A673 (cell line): Measurements from ENCODE around the gene TLE1. TPM values are rescaled to one million over a fixed set of nuclear protein-coding genes. Genes with fewer than 3 reads are reported as not detected.

Source experiments
- BruUV-seq: library from RNA; stranded (reverse); fragments of 400-500 nt; replicated peaks from 2 replicates; lab custom pipeline; 2021; lab: Mats Ljungman, UMichigan
- CTCF ChIA-PET: fragments of 300-600 bp; sonication (Branson Sonifier 250); formaldehyde crosslinking; loops from one replicate; lab custom pipeline; 2022; ENCODE audit warnings: antibody characterized with exemption; lab: Charles Lee
- POLR2A ChIA-PET: fragments of 300-600 bp; sonication (Branson Sonifier 250); formaldehyde crosslinking; loops from one replicate; lab custom pipeline; 2022; ENCODE audit warnings: antibody characterized with exemption; ENCODE audit not compliant: low non-redundant PET; lab: Charles Lee
- DNase-seq: peaks from one replicate; pipeline ENCODE4 v3.0.0-alpha.2; 2015; ENCODE audit warnings: low spot score
- H3K27ac ChIP-seq: fragments of 200-600 bp; sonication (generic); 2 replicates; pipeline ENCODE4 v1.5.1; 2016; ENCODE audit warnings: mixed run types, low read depth, mild to moderate bottlenecking, mixed read lengths, antibody characterized with exemption, low read length; ENCODE audit not compliant: poor library complexity, severe bottlenecking
- H3K27me3 ChIP-seq: fragments of 200-600 bp; sonication (generic); replicated peaks from 2 replicates; pipeline ENCODE4 v1.6.1; 2017; ENCODE audit warnings: mixed run types, low read depth, mild to moderate bottlenecking, mixed read lengths, antibody characterized with exemption, low read length; ENCODE audit not compliant: insufficient read depth, poor library complexity
- H3K36me3 ChIP-seq: fragments of 200-600 bp; sonication (generic); 2 replicates; pipeline ENCODE4 v1.6.1; 2016; ENCODE audit warnings: mixed run types, mild to moderate bottlenecking, mixed read lengths, antibody characterized with exemption, low read length; ENCODE audit not compliant: insufficient read depth, poor library complexity, severe bottlenecking
- H3K4me1 ChIP-seq: fragments of 200-600 bp; sonication (generic); 2 replicates; pipeline ENCODE4 v1.6.1; 2017; ENCODE audit warnings: mixed run types, mild to moderate bottlenecking, mixed read lengths, antibody characterized with exemption, low read length; ENCODE audit not compliant: insufficient read depth, poor library complexity, severe bottlenecking
- H3K4me3 ChIP-seq: fragments of 200-600 bp; sonication (generic); 2 replicates; pipeline ENCODE4 v1.5.1; 2016; ENCODE audit warnings: low read depth, mixed run types, mild to moderate bottlenecking, mixed read lengths, low read length; ENCODE audit not compliant: poor library complexity, severe bottlenecking
- H3K9me3 ChIP-seq: fragments of 200-600 bp; sonication (generic); 2 replicates; pipeline ENCODE4 v1.6.1; 2016; ENCODE audit warnings: mixed run types, low read depth, mild to moderate bottlenecking, mixed read lengths, antibody characterized with exemption, low read length; ENCODE audit not compliant: poor library complexity, severe bottlenecking
- CTCF ChIP-seq: fragments of 300-800, 200-600 bp; sonication (generic); conservative IDR thresholded peaks from 2 replicates; pipeline ENCODE4 v1.5.1; 2017; ENCODE audit warnings: low read depth, mild to moderate bottlenecking, antibody characterized with exemption, low read length, moderate library complexity, mixed read lengths
- EZH2 ChIP-seq: fragments of 200-600 bp; sonication (generic); IDR thresholded peaks from 2 replicates; pipeline ENCODE4 v1.6.1; 2017; ENCODE audit warnings: borderline replicate concordance, low read depth, mild to moderate bottlenecking, mixed read lengths, antibody characterized with exemption, low read length; ENCODE audit not compliant: poor library complexity, severe bottlenecking
- intact Hi-C: fragments of 100-400 bp; cut with micrococcal nuclease; formaldehyde crosslinking; loops from one replicate; pipeline ENCODE4 v1.10.0; 2022; ENCODE audit not compliant: unreplicated experiment
- total RNA-seq: library from RNA; stranded (reverse); gene quantifications from 2 replicates; pipeline ENCODE4 v1.2.3, GENCODE V29; 2021

TLE1 gene
- total RNA-seq, 1 experiment from 2014 or later = 2.2 TPM

- H3K36me3 ChIP-seq = no peaks in the 10 kb centered on the region
- H3K27ac ChIP-seq = no peak overlapping the region
- TF ChIP-seq CTCF (no peak), EZH2 (no peak)
- H3K4me3 ChIP-seq = no peak overlapping the region
- DNase-seq = no peak
- ChIA-PET POLR2A (no interaction called here), CTCF (interaction anchor here (0.6 kb wide), 1 partner anchor 518 kb away, joined by 3 read pairs; no protein-coding TSS in a partner anchor)
- no peaks in the 10 kb centered on the region for H3K9me3 ChIP-seq
- BruUV-seq = no TSS peak
- H3K4me1 ChIP-seq = no peaks in the 10 kb centered on the region
- intact Hi-C loops = no loop called here
- no peaks in the 10 kb centered on the region for H3K27me3 ChIP-seq
Measured at GRCh38 chr9:81717747-81718077, 28.4 kb upstream of the TLE1 start.

GRCh38 chr9:81717061-81717746 lies 27.9 kb upstream of the TLE1 start:
- Histone ChIP-seq H3K4me1 (no peaks in the 10 kb centered on the region), H3K9me3 (no peaks in the 10 kb centered on the region), H3K27me3 (no peaks in the 10 kb centered on the region), H3K27ac (no peak overlapping the region), H3K36me3 (no peaks in the 10 kb centered on the region), H3K4me3 (no peak overlapping the region)
- no peak for DNase-seq
- no TSS peak for BruUV-seq
- POLR2A ChIA-PET = no interaction called here
- intact Hi-C loops = no loop called here
- CTCF ChIA-PET = interaction anchor here (0.6 kb wide), 1 partner anchor 518 kb away, joined by 3 read pairs; no protein-coding TSS in a partner anchor
- TF ChIP-seq EZH2 (no peak), CTCF (no peak)

GRCh38 chr9:81716409-81716808 lies 27.1 kb upstream of the TLE1 start:
- intact Hi-C loops = loop anchor here (1.0 kb wide), 1 partner anchor 10 kb away; no protein-coding TSS in a partner anchor
- H3K36me3 ChIP-seq = no peaks in the 10 kb centered on the region
- H3K4me1 ChIP-seq = no peaks in the 10 kb centered on the region
- ChIA-PET CTCF (no interaction called here), POLR2A (no interaction called here)
- BruUV-seq = no TSS peak
- no peak overlapping the region for H3K4me3 ChIP-seq
- no peaks in the 10 kb centered on the region for H3K9me3 ChIP-seq
- H3K27me3 ChIP-seq = no peaks in the 10 kb centered on the region
- no peak for DNase-seq
- H3K27ac ChIP-seq = no peak overlapping the region
- TF ChIP-seq EZH2 (no peak), CTCF (no peak)
